ENCODE data around the gene PRKG1.

DNA sequence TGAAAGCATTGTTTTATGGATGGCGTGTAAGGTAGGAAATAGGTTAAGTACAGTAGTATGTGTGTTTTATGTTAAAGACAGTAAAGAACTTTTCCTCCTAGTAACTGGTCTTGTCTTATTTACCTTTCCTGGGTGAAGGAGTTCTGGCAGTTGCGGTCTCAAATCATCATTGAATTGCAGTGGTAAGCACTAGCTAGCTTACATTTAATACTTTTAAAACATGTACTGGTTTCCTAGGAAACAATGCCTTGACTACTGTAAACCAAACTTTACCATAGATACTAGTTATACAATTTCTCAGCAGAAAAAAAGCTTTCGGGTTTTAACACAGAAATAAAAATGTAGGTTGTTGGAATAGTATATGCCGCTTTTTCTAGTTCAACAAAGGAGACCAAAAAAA lies 37.7 kb downstream of the PRKG1 start:
- no peak for TF ChIP-seq CEBPB (IDR thresholded peaks at IDR 0.05; ENCODE audit: low read depth, low read length)
- TF ChIP-seq MAFK (IDR thresholded peaks at IDR 0.05; ENCODE audit: low read depth, low read length) = no peak
- TF ChIP-seq POLR2A (IDR thresholded peaks at IDR 0.05; ENCODE audit: low read depth, low read length) = no peak
- TF ChIP-seq, protein P1, sequence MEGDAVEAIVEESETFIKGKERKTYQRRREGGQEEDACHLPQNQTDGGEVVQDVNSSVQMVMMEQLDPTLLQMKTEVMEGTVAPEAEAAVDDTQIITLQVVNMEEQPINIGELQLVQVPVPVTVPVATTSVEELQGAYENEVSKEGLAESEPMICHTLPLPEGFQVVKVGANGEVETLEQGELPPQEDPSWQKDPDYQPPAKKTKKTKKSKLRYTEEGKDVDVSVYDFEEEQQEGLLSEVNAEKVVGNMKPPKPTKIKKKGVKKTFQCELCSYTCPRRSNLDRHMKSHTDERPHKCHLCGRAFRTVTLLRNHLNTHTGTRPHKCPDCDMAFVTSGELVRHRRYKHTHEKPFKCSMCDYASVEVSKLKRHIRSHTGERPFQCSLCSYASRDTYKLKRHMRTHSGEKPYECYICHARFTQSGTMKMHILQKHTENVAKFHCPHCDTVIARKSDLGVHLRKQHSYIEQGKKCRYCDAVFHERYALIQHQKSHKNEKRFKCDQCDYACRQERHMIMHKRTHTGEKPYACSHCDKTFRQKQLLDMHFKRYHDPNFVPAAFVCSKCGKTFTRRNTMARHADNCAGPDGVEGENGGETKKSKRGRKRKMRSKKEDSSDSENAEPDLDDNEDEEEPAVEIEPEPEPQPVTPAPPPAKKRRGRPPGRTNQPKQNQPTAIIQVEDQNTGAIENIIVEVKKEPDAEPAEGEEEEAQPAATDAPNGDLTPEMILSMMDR (conservative IDR thresholded peaks at IDR 0.05; ENCODE audit: low read depth, low read length) = no peak
- no peak for TF ChIP-seq RAD21 (IDR thresholded peaks at IDR 0.05; ENCODE audit: low read length)
- TF ChIP-seq USF2 (IDR thresholded peaks at IDR 0.05; ENCODE audit: low read depth, low read length) = no peak
- TF ChIP-seq SMC3 (IDR thresholded peaks at IDR 0.05; ENCODE audit: low read depth, low read length) = no peak
- no peak for TF ChIP-seq ELK1 (IDR thresholded peaks at IDR 0.05; ENCODE audit: borderline replicate concordance, low read depth, low read length)
- no peak for TF ChIP-seq RCOR1 (IDR thresholded peaks at IDR 0.05; ENCODE audit: insufficient replicate concordance, low read length)
- no peak for TF ChIP-seq FOS (IDR thresholded peaks at IDR 0.05; ENCODE audit: low read depth, low read length)
- TF ChIP-seq NFE2L2 (IDR thresholded peaks at IDR 0.05; ENCODE audit: low read depth, low read length) = no peak
- no peak for TF ChIP-seq BHLHE40 (IDR thresholded peaks at IDR 0.05; ENCODE audit: low read depth, low read length)
- TF ChIP-seq MAZ (IDR thresholded peaks at IDR 0.05; ENCODE audit: borderline replicate concordance, low read depth, low read length) = no peak
- TF ChIP-seq CHD1 (IDR thresholded peaks at IDR 0.05; ENCODE audit: low read depth, low read length) = no peak
